ENCODE results near the gene TRAF3.

The TRAF3 gene

GRCh38 chr14:102897299-102898027 lies 120.2 kb downstream of the TRAF3 start:
- no peak for DNase-seq

DNA sequence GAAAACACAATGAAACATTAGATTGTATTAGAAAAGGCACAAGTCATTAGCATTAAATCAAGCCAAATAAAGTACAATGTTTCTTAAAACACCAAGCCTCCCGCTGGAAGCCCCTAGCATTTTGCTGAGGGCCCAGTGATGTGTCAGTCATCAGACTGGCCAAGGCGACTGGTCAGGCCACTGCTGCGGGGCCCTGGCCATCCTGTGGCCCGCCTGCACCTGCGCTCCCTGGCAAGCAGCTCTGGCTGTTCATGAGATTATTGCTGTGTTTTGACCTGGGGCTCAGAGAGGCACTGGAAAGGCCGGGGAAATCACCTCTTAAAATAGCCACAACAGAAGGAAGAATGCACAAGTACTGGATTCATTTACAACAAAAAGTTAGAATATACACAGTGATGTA lies 121.0 kb downstream of the TRAF3 start:
- DNase-seq = no peak

DNA sequence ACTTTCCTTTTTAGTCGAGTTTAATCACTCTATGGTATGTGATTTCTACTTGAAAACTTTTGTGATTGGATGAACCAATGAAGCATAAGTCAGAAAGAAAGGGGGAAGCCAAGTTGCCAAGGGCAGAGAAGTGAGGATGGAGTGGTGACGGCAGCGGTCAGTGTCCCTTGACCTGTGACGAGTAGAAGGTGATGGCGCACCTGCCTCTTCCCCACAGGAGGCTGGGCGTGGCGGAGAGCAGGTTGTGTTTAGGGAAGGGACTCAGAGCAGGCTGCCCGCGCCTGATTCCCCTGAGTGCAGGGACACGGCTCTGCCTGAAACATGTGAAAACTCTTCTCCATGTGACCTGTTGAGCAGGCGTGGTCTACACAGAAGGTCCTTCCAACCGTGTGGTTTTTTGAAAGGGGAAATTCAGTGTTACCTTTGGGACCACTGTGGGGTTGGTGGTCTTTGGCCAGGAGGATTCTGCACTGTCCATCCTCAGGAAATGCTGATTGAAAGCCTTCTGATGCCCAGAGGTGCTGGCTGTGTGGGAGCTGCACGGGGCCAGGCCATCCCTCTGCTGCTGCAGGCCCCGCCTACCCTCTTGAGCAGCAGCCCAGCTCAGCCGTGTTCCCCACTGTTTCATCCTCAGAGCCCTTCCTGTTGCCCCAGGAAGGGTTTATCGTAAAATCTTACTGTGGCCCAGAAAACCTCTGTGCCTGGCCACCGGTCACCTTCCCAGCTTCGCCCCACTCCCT lies 121.7 kb downstream of the TRAF3 start:
- DNase-seq = no peak

GRCh38 chr14:102899516-102899900 lies 122.3 kb downstream of the TRAF3 start:
- DNase-seq = no peak

DNA sequence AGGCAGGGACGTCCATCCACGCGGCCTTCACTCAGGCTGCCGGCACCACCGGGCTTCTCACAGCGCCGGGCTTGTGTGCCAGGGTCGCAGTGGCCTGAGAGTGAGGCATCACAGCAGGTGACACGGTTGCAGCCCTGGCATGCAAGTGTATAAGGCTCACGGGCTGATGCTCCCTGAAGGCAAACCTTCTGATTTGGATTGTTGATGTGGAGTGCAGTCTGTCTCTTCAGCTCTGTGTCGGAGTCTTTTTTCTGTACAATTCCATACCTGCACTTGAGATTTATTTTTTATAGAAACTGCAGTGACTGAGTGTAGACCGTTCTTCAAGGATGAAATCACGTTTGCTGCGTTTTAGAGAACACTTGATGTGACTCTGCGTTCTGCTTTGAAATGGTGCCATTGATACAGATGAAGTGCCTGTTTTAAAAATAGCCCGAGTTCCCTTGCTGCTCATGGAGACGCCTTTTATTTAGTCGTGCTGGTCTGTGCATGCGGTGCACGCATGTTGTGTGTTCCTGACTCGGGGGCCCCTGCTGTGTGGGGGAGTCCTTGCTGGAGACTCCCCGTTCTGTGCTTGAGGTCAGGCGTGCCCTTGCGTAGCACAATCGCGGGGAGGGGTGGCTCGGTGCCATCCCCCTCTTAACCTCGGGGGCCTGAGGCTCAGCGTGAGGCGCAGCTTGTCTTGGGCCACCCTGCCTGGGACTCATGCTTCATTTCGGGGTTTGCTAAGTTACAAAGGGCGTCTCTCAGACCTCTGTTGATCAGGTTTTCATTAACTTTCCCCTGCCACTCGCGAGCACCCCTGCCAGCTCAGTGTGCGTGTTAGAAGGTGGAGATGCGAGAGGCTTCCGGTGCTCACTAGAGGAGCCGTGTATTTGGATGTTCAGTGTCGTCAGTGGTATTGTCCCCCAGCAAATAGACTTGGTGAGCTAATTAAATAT lies 123.7 kb downstream of the TRAF3 start:
- DNase-seq = no peak

DNA sequence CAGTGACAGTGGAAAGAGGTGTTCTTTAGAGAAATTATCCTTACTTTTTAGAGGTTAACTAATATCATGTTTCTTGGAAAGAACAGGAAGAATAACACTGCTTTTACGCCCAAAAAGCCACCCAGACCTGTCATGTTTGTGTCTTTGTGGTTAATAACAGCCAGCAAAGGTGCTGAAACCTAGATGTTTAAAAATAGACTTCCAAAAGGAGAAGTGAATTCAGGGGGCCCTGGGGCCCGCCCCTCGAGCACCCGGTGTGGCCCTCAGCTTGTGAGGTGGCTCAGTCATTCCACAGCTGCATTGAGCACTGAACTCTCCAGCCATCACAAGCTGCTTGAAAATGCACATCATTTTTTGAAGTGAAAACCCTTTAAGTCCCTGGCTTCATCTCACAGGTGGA lies 124.4 kb downstream of the TRAF3 start:
- no peak for DNase-seq

GRCh38 chr14:102902086-102902485 lies 124.8 kb downstream of the TRAF3 start:
- DNase-seq = no peak

DNA sequence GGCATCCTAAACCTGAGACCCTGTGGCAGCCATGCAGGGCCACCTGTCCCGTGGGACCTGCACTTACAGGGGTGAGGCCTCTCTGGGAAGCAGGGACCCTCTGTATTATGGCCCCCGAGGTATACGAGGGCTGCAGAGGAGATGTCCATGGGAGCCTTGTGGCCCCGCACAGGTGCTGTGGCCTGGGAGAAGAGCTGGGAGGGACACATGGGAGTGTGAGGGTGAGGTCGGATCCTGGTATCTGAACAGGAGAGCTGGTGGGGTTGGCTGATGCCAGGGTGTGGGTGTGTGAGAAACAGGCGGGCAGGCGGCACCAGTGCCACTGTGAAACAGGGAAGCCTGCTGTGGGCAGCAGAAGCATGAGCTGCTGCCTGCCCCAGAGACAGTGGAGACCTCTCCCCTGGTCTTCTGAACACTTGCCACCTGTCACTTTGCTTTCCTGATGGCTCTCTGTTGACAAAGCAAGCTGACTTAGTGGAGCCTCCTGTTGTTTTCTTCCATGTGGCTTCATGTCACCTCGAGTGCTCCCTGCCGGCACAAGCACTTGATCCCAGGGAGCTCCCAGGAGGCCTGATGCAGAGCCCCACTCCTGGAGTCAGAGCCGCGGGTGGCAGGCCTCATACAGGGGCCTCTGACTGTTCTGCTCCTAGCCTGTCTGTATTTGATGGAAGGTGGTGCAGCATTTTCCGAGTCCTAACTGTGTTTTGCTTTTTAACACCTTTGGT lies 125.4 kb downstream of the TRAF3 start:
- no peak for DNase-seq

DNA sequence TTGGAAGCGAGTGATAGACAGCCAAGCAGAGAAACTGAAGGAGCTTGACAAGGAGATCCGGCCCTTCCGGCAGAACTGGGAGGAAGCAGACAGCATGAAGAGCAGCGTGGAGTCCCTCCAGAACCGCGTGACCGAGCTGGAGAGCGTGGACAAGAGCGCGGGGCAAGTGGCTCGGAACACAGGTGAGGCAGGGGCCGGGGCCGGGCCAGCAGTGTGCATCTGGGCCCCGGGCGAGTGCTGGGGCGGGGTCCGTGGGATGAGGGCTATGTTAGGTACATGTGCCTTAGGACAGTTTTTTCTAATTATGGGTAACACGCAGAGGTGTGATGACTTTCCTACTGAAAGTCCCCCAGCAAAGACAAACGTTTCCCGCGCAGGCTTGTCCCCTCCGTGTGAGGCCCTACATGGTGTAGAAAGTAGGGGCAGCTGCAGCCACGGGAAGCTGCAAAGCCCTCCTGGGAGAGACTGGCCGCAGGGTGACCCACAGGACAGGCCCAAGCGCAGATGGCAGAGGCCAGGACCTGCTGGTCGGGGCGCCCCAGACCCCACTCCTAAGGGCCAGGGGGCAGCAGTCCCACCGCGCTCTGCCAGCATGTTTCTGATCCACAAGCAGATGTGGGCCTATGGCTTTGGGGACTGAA lies 126.1 kb downstream of the TRAF3 start:
- DNase-seq = no peak

DNA sequence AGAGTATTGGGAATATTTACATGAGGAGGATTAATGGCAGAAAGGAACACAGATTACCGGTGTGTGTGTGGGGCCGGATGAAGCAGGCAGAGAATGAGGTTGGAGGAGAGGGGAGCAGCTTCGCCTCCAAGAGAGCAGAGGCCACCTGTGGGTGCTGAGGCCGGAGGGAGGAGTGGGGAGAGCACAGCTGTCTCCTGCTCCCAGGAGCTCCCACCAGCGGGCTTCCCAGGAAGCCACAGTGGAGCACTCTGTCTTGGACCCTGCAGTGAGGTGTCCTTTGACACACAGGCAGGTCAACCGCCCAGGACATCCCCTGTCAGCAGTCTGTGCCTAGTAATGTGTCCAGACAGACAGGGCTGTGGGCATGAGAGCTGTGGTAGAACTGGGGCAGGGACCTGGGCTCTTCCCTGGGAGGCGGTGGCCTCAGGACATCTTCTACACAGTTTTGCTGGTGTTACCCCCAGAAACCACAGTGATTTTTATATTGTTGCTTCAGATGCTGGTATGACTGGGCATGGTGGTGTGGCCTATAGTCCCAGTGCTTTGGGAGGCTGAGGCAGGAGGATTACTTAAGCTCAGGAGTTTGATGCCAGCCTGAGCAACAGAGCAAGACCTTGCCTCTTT lies 126.8 kb downstream of the TRAF3 start:
- no peak for DNase-seq

- no peak for DNase-seq
Measured at GRCh38 chr14:102905116-102906108, 128.2 kb downstream of the TRAF3 start.

DNA sequence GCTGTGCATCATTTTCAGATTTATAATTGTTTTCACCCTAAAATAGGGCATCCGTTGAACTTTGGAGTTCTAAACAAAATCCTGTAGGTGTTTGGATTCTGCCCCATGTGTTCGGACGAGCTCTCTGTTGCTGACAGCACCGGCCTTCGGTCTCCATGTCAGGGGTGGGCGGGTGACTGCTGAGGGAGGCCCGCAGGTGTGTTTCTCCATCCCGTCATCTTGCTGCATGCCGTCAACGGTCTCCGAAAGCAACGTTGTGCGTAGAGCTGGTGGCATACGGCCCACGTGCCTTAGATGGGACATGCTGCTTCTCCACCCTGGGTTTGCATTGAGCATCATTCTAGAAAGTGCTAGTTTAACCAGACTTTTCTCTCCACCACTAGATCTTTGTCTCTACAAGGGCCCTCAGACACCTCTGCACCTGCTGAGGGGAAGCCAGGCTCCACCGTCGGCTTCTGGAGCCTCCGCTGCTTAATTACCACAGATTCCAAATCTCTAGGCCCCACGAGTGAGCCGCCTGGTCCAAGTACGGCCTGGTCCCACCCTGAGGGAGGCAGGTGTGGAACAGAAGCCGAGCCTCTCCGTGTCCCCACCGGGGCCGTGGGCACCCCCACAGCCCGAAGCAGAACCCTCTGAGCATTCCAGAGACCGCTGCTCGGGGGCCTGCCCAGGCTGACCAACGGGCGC lies 129.5 kb downstream of the TRAF3 start:
- no peak for DNase-seq

GRCh38 chr14:102907303-102907844 lies 130.1 kb downstream of the TRAF3 start:
- no peak for DNase-seq

DNA sequence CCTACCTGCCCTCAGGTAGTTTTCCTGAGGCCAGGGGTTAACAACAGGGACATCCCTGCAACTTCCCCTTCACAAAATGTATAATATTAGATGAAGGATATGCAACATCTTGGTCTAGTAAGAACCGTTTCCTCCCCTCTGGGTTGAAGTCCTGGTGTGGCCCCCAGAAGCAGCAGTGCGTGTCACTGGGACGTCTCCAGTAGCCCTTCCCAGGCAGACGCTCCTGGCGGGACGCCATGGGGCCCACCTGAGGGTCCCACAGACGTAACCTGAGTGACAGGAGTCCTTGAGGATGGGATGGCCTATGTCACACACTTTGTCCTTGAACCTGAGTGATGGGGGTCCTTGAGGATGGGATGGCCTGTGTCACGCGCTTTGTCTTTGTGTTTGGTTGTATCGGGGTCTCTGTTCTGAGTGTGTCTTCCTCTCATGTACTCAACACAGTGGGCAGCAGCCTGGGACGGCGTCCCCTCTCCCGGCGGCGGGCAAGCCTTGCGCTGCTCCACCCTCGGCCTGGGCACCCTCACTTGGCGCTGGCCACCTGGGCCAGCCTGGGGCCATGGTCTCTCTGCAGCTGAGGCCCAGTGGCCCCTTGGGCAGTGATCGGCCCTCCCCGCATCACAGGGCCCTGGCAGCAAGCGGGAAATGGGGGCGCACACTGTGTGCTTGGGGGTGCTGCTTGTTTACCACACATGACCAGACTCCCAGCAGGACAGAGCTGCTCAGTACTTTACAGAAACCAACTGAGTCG lies 130.9 kb downstream of the TRAF3 start:
- no peak for DNase-seq

DNA sequence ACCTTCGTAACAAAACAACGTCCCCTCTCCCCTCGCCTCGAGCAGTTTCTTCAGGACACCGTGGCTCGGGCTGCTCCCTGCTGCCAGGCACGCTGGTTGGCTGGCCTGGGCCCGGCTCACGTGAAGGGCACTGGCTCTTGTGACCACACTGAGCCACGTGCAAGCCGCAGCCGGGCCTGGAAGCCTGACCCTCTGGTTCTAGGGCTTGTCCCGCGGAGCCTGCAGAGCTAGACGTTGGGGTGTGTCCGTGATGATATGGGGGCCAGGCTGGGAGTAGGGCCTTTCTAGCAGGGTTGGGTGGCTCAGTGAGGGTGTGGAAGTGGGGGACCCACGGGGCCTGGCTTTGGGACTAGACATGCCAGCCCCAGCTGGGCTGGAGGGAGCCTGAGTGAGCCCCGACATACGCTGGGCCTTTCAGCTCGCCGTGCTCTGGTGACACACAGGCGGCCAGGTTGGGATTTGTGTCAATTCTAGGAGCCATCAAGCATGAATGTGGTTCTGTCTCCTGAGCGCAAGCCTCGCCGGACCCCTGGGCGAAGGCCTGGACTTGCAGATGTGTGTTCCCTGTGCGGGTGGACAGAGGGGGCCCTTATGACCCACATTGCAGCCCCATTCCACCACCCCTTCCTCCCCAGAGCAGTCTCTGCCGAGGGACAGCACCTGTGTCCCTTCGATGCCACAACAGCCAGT lies 131.7 kb downstream of the TRAF3 start:
- DNase-seq = no peak

GRCh38 chr14:102909462-102909861 lies 132.2 kb downstream of the TRAF3 start:
- DNase-seq = no peak

- no peak for DNase-seq
Measured at GRCh38 chr14:102909911-102910310, 132.7 kb downstream of the TRAF3 start.

- no peak for DNase-seq
Measured at GRCh38 chr14:102910442-102910841, 133.2 kb downstream of the TRAF3 start.
